GM18861 (cell line): ENCODE data around the gene RNF39.
"Not testable (repeated sequence)": the region's sequence is repeated elsewhere in the genome, so short reads cannot be mapped to it uniquely, and the experiment has no call there.

ENCODE experiments used
- ATAC-seq: cut with Tn5 transposase; IDR thresholded peaks from one replicate; pipeline ENCODE4 v1.9.1; 2021; ENCODE audit not compliant: unreplicated experiment

The RNF39 gene, protein sequence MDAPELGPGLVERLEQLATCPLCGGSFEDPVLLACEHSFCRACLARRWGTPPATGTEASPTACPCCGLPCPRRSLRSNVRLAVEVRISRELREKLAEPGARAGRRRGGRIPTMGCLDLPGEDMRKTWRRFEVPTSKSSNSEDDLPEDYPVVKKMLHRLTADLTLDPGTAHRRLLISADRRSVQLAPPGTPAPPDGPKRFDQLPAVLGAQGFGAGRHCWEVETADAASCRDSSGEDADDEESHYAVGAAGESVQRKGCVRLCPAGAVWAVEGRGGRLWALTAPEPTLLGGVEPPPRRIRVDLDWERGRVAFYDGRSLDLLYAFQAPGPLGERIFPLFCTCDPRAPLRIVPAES

DNA sequence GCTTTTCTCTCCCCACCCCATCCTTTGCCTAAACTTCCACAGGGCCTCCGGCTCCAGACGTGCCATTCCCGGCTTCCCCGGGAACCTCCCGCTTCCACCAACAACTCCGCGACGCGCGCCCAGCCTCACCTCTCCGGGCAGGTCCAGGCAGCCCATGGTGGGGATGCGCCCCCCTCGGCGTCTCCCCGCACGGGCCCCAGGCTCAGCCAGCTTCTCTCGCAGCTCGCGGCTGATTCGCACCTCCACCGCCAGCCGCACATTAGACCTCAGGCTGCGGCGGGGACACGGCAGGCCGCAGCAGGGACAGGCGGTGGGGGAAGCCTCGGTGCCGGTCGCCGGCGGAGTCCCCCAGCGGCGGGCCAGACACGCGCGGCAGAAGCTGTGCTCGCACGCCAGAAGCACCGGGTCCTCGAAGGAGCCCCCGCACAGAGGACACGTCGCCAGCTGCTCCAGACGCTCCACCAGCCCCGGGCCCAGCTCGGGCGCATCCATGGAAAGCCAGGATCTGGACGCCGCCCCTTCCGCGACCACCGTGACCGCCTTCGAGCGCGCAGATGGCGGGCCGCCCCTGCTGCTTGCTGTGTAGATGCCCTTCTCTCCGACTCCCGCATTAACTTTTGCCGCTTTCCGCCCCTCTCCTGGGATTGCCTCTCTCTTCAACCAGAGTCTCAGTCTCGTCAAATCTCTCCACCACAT lies at the start of gene RNF39:
Gene RNF39 (minus strand): TSS at position 676 of the 696 bp plus-strand sequence. CDS start 184 bp downstream, at position 492.
- no peak for ATAC-seq

DNA sequence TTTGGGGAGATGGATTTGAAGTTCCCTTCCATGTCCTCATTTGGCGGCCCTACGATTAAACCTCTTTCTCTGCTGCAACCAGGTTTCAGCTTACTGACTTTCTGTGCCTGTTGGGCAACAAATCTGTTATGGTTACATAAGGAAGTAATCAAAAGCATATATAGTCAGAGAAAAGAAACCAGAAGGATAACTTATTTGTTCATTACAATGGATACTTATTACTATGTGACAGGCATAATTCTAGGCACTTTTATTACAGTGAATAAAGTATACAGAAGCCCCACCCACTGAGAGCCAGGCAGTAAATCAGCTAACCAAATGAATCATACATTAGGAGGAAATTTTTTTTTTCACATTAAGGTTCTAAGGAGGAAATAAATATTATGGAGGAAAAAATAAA lies 46.9 kb upstream of the RNF39 start:
- no peak for ATAC-seq

DNA sequence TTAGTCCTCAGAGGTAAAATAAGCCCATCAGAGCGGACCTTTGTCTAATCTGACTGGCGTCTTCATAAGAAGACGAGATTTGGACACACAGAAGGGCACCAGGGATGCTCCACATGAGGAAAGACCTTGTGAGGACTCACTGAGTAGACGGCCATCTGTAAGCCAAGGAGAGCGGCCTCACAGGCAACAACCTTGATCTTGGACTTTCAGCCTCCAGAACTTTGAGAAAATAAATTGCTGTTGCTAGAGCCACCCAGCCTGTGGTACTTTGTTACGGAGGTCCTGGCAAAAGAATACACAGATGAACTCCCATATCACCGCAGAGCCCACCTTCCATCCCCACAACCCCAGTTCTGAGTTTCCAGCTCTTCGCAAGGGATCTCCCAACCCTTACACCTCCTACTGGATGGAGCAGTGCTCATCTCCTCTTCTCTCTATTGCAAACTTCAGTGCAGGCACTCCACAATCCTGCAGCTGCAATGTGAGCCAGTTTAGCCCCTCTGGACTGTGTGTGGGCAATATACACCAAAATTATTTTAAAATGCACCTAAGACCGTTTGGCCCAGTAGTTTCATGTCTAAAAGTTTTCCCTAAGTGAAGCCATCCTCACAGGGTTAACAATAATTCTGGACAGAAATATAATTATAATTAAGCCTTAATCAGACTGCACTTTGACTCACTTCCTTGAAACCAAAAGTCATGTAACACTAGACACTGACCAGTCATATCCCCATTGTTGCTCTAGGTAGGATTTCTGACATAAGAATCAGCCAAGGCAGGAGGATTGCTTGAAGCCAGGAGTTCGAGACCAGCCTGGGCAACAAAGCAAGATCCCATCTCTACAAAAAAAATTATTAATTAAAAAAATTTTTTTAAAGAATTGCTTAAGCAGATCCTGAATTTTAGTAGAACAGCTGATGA lies 46.1 kb upstream of the RNF39 start:
- no peak for ATAC-seq

DNA sequence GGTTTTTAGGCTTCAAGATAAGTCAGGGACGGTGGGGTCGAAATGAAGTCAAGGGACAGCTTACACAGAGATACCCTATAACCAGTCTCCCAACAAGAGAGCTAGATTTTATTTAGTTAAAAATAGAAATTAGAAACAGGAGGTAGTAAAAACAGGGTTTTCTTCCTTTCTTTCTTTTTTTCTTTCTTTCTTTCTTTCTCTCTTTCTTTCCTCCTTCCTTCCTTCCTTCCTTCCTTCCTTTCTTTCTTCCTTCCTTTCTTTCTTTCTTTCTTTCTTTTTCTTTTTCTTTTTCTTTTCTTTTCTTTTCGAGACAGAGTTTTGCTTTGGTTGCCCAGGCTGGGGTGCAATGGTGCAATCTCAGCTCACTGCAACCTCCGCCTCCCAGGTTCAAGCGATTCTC lies 43.1 kb upstream of the RNF39 start:
- ATAC-seq, result not testable (repeated sequence)

DNA sequence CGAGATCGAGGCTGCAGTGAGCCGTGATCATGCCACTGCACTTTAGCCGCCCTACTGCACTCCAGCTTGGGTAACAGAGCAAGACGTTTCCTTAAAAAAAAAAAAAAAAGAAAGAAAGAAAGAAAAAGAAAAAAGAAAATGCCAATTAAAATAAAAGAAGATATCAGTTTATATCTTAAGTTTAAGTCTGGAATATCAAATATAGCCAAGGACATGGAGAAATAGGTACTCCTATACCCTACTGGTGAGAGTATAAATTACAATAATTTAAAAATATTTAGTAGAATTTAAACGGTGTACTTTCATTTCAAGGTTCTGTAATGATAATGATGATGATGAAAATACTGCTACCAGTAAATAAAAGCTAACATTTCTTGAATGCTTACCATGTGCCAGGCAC lies 41.2 kb upstream of the RNF39 start:
- no peak for ATAC-seq

DNA sequence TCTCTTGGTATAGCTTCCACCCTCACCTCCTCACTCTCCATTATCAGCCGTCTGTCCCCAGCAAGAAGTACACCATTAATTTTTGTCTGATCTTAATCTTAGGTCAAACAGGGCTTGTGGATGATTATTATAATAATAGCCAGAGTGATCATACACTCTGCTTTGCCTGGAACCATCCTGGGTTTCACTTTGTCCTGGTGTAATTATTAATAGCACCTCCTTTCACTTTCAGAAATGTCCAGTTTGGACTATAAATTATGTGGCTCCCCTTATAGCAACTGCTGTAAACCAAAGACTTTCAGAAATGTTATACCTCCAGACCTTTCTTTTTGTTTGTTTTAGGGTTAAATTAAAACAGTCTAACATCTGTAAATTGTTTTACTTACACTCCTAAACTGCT lies 38.3 kb upstream of the RNF39 start:
- no peak for ATAC-seq

DNA sequence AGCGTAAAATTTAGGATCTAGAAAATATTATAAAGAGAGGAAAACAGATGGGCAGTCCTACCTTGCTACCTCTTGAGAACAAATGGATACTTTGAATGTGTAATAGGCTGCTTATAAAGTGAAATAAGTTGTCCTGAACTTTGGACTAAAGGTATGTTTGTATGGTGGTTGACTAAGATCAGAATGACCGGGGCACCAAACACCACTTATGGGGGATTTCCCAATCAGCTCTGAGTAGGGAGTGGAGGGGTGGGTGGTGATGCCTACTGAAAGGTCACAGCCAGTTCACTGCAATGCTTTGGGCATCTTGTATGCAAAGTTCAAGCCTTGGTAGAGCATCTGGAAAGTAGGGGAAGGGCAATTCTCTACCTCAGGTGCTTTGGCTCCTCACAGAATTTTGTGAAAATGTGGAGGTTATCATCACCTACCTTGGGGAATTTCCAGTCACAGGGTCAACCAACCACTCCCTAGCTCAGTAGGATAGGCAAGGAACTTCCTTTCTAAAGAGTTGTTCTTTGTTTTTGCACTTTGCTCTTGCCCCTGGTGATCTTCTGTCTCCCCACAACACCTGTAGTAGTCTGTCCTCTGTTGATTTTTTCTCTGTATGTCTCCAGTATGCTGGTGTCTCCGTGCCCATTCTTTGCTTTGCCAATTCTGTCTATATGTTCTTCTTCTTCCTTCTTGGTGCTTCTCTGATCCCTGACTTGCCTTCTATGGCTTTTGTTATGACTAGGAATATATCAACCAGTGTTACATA lies 37.6 kb upstream of the RNF39 start, which contains the start of gene TRIM31:
Gene TRIM31 (minus strand): TSS at position 88 of the 757 bp plus-strand sequence. CDS start 285 bp downstream, outside the sequence.
- peak; percentile 71 for ATAC-seq

DNA sequence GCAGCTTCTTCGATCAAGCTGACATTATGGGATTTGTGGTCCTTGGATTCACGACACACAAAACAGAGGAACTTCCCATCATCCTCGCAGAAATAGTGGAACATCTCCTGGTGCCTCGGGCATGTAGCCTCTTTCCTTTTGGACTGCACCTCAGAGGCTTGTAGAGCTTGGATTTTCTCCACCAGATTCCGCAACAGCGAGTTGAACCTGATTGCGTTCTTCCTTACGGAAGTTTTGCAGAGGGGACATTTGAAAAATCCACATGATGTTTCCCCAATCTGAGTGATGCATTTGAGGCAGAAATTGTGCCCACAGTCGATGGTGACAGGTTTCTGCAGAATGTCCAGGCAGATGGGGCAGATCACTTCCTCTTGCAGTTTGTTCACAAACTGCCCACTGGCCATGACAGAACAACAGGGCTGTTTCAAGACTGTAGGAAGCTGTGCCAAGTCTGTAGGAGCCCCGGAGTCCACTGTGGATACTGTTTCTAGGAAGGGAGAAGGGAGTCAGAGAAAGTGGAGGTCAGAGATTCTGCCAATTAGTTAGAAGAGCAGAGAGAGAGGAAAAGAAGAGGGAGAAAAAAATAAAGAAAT lies 36.9 kb upstream of the RNF39 start:
- no peak for ATAC-seq

DNA sequence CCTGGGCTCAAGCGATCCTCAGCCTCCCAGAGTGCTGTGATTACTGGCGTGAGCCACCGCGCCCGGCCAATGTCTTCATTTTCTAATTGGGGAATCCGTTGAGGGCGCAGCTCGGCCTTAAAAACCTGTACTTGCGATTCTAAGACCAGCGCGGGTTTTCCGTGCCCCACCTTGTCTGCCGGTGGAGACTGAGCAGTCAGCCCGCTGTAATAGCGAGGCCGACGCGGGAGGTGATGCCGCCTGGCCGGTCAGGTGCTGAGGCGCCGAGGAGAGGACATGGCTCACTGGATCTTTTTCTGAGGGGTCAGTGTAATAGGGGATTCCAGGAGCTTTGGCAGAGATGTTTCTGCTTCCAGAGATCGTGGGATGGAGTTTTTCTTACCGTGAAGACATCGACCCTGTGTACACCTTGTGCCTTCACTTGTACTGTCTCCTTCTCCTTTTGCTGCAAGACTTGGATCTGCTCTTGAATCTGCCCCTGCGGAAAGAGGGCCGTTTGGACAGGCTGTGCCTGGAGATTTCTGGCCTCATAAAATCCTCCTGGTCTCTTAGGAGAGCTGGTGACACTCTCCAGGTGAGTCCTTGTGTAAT lies 35.8 kb upstream of the RNF39 start:
- ATAC-seq, result no peak

DNA sequence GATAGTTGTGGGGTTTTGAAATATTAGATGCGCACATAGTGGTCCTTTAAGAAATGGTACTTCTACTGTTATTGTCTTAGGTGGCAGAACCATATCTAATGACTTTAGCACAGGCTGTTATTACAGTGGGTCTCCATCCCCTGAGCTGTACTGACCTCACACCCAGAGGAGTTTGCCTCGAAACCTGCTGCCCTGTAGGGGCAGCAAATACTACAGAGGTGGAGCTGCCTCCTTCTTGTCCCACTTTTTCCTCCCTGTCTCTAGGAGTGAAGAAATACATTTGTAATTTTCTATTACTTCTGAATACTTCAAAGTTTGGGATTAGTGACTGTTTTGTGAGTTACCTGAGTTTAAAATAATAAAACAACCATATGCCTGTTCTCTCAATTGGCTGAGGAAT lies 29.1 kb upstream of the RNF39 start:
- ATAC-seq, result no peak

DNA sequence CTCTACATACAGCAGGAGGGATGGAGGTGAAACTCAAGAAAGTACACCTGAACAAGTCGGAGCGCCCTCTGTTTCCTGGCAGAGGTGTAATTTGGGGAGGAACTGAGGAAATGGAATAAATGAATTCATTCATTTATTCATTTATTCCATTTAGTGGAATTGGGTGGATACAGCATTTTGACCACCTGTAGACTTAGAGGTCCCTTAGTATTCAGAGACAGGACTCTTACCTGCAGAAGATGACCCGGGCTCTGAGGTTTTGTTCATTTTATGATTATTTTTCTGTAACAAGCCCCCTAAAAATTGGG lies 28.3 kb upstream of the RNF39 start:
- no peak for ATAC-seq

DNA sequence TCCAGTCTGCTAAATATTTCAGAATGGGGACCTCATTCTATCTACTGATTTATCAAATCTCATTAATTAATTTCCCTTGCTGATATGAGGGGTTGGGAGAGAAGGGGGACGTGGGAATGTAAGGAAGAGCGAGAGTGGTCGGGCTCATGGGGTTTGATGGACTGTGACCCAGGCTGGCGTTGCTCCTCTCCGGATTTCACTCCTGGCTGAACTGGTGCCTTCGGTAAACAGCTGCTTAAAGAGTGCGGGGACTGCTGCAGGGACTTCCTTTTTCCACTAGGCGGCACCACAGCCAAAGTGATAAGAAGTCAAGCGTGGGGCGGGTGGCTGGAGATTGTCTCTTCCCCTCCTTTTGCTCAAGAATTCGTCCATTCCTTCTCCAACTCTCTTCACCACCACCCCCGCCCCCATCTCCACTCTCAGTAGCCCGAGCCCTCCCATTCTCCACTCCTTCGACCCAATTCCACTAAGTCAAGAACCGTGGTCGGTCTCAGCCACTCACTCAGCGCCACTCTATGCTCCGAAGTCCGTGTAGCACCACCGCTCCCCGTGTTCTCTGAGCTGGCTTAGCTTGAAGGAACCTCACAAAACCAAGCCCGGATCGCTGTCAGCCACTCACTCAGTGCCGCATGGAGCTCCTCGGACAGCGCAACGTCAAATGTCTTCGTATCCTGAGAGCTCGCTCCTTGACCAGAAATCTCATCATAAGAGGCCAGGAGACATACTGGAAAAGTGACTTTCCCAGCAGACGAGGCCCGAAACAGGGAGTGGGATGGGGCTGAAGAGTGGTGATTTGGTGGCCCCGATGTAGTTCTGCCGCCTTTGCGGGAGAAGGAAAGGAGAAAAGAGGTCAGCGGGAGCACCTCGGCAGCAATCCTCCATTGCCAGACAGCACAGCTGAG lies 27.7 kb upstream of the RNF39 start:
- ATAC-seq, result peak; percentile 38

DNA sequence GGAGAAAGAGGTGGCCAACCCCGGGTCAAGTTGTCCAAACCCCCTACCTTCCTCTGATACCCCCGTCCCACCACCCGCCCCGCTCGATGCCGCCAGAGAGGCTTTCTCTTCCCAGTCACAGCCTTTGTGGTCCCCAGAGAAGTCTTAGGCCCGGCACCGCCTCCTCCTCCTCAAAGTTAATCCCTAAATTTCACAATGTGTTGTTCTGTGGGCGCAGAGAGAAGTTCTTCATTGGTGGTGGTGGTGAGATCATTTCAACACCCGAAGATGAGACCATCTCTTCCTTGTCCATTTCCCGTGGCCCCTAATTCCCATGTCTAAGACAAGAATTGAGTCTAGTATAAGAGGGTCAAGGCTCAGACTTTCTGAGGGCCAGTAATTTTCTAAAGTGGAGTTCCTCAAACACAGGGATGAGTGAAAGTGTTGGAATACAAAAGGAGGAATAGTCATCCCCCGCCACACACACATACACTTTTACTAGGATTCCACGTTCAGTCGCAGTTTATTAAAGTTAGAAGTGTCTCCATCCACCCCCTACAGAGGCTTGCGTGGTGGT lies 26.9 kb upstream of the RNF39 start:
- no peak for ATAC-seq

DNA sequence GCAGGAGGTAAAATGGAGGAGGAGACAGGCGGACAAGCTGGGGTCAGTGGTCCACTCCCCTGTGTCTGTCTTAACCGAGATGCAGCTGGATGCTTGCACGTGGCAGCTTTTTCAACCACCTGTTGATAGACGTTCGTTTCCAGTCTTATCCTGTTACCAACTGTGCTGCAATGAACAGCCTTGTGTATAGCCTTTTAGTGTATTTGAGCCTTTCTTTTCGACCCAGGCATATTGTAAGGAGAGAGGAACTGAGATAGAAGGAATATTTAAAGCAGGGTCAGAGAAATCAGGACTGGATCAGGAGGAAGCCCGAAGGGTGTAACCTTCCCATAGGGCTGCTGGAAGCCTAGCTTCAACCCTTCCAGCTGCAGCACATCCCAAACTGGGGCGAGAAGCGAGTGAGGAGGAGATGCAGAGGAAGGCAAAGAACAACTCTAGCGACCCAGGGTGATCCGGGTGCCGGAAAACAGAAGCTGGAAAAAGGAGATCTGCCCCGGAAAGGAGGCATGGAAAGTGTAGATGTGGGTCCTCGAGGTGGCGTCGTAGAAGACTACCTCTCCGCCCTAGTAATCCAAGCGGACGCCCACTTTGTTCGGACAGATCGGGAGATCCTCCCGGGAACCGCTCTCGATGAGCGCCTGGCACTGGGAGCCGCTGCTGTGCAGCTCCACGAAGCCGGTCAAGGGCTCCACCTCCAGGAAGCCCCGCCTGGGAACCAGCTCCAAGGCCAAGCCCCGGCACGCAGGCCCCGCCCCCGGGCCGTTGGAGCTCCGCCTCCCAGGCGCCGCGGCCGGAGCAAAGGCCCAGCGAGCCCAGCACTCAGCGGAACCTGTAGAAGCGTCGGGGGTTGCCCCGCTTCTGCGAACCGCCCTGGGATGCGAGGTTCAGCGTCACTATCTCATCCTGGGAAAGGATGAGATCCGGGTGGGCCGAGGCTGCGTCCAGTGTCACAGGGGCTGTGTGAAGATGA lies 26.2 kb upstream of the RNF39 start:
- peak; percentile 55 for ATAC-seq

DNA sequence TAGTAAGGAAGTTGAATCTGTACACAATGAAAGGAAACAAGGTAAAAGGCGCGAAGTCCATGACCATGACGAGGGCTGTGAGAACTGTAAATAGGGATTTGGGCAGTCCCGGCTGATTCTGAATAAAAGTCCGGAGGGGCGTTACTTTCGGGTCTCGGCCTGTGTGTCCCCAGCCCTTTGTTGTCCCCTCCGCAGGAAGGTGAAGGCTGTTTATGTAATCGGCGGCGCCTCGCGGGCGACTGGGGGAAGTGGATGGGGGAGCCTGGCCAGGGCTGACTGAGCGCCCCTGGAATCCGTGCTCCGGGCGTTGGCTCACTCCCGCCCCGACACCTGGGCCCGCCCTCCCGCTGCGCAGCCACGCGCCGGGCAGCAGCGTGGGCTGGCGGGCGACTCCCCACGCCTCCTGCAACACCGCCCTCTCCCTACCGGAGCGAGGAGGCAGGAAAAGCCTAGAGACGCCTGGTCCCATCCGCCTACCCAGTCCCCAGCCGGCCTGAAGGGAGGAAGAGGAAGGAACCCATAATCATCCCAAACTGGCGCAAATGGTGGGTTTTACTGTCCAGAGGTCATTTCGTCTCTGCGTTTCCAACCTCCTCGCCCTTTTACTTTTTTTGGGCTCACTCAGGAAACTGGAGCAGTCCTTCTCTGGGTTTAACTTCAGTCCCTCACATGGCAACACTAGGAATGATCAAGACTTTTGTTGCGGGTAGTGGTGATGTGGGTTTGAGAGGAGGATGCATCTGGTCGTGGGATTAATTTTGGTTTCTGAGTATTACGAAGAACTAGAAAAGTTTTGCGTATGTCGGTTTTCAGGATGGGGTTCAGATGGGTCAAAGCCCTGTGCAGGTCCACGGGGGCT lies 25.2 kb upstream of the RNF39 start:
- no peak for ATAC-seq

DNA sequence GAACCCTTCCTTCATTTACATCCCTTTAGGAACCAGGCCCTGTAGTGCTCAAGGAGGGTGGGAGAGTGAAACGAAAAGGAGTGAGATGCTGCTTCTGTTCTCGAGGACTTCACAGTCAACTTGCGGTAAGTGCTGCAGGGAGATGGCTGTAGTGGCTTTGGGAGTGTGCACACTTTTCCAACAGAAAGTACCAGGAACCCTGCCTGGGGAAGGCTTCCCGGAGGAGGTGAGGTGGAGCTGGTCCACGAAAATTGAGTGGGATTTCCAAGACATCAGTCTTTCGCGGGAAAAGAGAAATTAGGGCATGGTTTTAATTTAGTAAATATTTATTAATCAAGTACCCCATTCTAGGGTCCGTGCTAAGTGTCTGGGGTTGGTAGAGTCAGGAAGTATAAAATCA lies 24.6 kb upstream of the RNF39 start:
- ATAC-seq, result no peak
